SJSA1 (cell line): ENCODE results near the gene TNFSF11. TPM values are rescaled to one million over a fixed set of nuclear protein-coding genes. Genes with fewer than 3 reads are reported as not detected.

Experiments used
- DNase-seq, 2 experiments: peaks; one replicate each; pipeline ENCODE4 v3.0.0-alpha.2; 2015 to 2020; ENCODE audit warnings: low spot score in 2 of 2, low read depth in 1 of 2
- H3K27ac ChIP-seq: fragments of 250-450 bp; sonication (Bioruptor Pico); 2 replicates; pipeline ENCODE4 v1.5.1; 2020; ENCODE audit warnings: mild to moderate bottlenecking, moderate library complexity
- H3K27me3 ChIP-seq: fragments of 250-450 bp; sonication (Bioruptor Pico); replicated peaks from 2 replicates; pipeline ENCODE4 v1.5.1; 2020; ENCODE audit warnings: mild to moderate bottlenecking, moderate library complexity
- H3K36me3 ChIP-seq: fragments of 250-450 bp; sonication (Bioruptor Pico); 2 replicates; pipeline ENCODE4 v1.5.1; 2020; ENCODE audit warnings: mild to moderate bottlenecking
- H3K4me1 ChIP-seq: fragments of 250-450 bp; sonication (Bioruptor Pico); replicated peaks from 2 replicates; pipeline ENCODE4 v1.6.1; 2021; ENCODE audit warnings: mild to moderate bottlenecking
- H3K4me3 ChIP-seq: fragments of 250-450 bp; sonication (Bioruptor Pico); 2 replicates; pipeline ENCODE4 v1.5.1; 2020; ENCODE audit warnings: mild to moderate bottlenecking
- H3K9me3 ChIP-seq: fragments of 250-450 bp; sonication (Bioruptor Pico); replicated peaks from 2 replicates; pipeline ENCODE4 v1.5.1; 2020; ENCODE audit warnings: mild to moderate bottlenecking
- total RNA-seq: library from RNA; depleted of rRNA; stranded (reverse); fragments of >200 nt; shearing (Covaris generic); gene quantifications from 2 replicates; pipeline ENCODE4 v1.2.3, GENCODE V29; 2014

TNFSF11 gene
- total RNA-seq, 1 experiment from 2014 or later = 0.05 TPM

DNA sequence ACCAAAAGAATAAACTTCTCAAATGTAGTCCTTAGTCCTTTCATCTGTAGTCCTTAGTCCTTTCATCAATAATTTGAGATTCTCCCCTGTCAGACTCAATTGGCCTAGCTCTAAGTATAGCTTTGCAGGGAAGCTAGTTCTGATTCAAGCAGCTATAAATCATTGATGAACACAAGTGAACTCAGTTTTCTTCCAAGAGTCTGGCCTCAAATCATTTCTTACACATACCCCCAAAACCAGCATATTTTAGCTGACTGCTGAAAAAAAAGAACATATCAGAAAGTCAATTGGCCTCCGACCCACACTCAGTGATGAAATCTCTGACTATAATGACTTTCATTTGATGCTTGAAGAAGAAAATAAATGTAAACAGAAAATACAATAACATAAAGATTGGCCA lies 64.9 kb downstream of the TNFSF11 start:
- H3K4me1 ChIP-seq = peaks cover 42% of the 10 kb centered on the region
- H3K36me3 ChIP-seq = no peaks in the 10 kb centered on the region
- H3K27me3 ChIP-seq = no peaks in the 10 kb centered on the region
- DNase-seq = no peak
- no peak overlapping the region for H3K4me3 ChIP-seq
- H3K9me3 ChIP-seq = no peaks in the 10 kb centered on the region
- H3K27ac ChIP-seq = peak overlapping the region; percentile 98

DNA sequence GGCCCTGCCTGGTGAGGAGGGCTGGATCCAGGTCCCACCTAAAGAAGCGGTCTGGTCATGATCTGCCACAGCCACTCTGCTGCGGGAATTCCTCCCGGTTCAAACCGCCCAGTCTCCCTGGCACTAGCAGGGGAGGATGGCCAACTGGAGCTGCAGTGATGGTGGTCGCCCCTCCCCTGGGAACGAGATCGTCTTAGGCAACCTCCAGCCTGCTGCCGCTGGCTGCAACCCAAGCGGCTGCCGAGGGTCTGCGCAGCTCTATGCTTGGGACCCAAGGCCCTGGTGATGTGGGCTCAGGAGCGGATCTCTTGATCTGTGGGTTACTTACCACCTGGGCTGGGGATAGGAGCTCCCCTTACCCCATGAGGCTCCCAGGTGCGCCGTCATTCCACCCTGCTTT lies 69.1 kb downstream of the TNFSF11 start:
- no peaks in the 10 kb centered on the region for H3K27me3 ChIP-seq
- no peak overlapping the region for H3K4me3 ChIP-seq
- H3K36me3 ChIP-seq = no peaks in the 10 kb centered on the region
- H3K9me3 ChIP-seq = no peaks in the 10 kb centered on the region
- peaks cover 21% of the 10 kb centered on the region for H3K4me1 ChIP-seq
- DNase-seq = no peak
- H3K27ac ChIP-seq = no peak overlapping the region

GRCh38 chr13:42644841-42645240 lies 70.9 kb downstream of the TNFSF11 start:
- Histone ChIP-seq H3K36me3 (no peaks in the 10 kb centered on the region), H3K4me3 (no peak overlapping the region), H3K27ac (no peak overlapping the region), H3K9me3 (no peaks in the 10 kb centered on the region), H3K4me1 (peaks cover 15% of the 10 kb centered on the region), H3K27me3 (no peaks in the 10 kb centered on the region)
- no peak for DNase-seq

DNA sequence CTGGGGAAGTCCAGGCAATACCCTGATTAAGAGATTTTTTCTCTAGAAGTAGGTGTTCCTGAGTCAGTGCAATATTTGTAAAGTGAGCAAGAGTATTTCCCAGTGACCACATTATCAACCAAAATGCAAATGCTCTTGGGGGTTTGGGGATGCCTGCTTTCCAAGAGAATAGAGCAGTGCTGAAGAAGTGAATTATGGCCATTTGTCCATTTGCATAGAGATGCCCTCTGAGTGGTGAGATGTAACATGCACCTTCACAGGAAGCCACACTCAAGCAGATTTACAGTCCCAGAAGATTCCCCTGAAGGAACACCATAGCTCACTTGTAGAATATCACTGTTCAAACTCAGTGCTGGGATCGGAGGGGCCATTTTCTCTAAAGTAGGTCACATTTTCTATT lies 71.8 kb downstream of the TNFSF11 start:
- Histone ChIP-seq H3K9me3 (no peaks in the 10 kb centered on the region), H3K4me3 (no peak overlapping the region), H3K36me3 (no peaks in the 10 kb centered on the region), H3K27ac (no peak overlapping the region), H3K27me3 (no peaks in the 10 kb centered on the region), H3K4me1 (peaks cover 16% of the 10 kb centered on the region)
- DNase-seq = no peak

DNA sequence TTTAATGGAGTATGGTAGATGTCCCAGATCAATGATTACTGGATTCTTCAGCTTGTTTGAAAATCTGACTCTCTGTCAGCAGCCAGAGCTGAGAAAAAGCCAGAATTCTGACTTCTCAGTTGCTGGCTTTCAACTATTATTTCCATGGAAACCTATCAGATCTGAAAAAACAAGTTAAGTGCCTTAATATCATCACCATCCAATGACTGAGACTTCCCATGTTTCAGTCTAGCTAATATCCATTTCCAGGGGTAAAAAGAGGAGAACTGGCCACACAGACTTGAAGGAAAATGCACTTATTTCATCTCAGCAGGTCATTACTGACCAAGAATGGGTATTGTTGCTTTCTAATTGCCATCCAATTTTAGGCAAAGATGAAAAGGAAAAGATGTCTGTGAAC lies 75.2 kb downstream of the TNFSF11 start:
- DNase-seq = no peak
- H3K36me3 ChIP-seq = no peaks in the 10 kb centered on the region
- H3K4me1 ChIP-seq = peaks cover 28% of the 10 kb centered on the region
- no peaks in the 10 kb centered on the region for H3K9me3 ChIP-seq
- no peak overlapping the region for H3K4me3 ChIP-seq
- no peaks in the 10 kb centered on the region for H3K27me3 ChIP-seq
- no peak overlapping the region for H3K27ac ChIP-seq

GRCh38 chr13:42649831-42650230 lies 75.9 kb downstream of the TNFSF11 start:
- no peak overlapping the region for H3K4me3 ChIP-seq
- no peaks in the 10 kb centered on the region for H3K36me3 ChIP-seq
- H3K27me3 ChIP-seq = no peaks in the 10 kb centered on the region
- H3K9me3 ChIP-seq = no peaks in the 10 kb centered on the region
- peaks cover 28% of the 10 kb centered on the region for H3K4me1 ChIP-seq
- H3K27ac ChIP-seq = no peak overlapping the region
- DNase-seq = peak; percentile 80 to 90

DNA sequence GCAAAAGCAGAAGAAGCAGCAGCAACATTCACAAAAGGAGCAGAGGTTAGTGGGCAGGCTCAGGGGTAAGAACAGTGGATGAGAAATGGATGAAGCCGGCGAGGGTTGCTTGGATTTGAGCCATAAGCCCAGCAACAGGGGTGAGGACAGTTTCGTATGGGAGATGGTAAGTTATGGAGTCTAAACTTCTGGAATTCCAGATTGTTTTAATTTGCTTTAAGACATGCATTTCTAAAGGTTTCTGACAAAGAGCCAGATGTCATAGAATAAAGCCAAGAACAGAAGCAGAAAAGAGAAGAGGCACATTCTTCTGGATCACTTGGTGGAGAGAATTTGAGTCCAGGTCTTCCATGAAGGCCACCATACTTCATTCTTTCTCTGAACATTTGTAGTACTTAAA lies 76.6 kb downstream of the TNFSF11 start:
- Histone ChIP-seq H3K36me3 (no peaks in the 10 kb centered on the region), H3K27ac (no peak overlapping the region), H3K27me3 (no peaks in the 10 kb centered on the region), H3K4me1 (peaks cover 28% of the 10 kb centered on the region), H3K4me3 (no peak overlapping the region), H3K9me3 (no peaks in the 10 kb centered on the region)
- DNase-seq = no peak

DNA sequence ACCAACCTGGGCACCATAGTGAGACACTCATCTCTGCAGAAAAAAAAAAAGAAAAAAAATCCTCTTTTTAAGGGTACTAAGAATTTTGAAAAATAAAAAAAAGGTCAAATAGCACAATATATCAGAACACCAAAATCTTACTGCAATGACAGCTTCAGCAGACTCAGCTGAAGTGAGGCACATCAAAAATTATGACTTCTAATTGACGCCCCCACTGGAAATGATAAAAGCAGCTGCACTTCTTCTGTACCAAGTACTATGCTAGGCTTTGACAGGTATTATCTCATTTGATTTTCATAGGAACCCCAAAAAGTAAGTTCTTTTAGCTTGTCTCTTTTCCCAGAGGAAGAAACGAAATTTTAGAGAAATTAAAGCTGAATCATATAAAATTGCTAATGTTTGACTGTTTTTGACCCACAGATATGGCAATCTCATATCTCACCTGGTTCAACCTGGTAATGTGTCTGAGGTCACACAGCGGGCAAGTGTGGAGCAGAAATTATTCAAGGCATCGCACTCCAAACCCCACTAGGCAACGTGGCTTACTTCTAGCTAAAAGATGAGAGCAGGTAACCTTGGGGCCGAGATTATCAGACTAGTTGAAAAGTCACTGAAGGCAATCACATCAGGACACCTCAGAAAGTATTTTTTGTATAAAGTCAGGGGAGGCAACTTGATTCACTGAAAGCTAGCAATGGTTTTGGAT lies 78.1 kb downstream of the TNFSF11 start:
- Histone ChIP-seq H3K9me3 (no peaks in the 10 kb centered on the region), H3K36me3 (no peaks in the 10 kb centered on the region), H3K4me3 (no peak overlapping the region), H3K27ac (no peak overlapping the region), H3K4me1 (peaks cover 31% of the 10 kb centered on the region), H3K27me3 (no peaks in the 10 kb centered on the region)
- no peak for DNase-seq

DNA sequence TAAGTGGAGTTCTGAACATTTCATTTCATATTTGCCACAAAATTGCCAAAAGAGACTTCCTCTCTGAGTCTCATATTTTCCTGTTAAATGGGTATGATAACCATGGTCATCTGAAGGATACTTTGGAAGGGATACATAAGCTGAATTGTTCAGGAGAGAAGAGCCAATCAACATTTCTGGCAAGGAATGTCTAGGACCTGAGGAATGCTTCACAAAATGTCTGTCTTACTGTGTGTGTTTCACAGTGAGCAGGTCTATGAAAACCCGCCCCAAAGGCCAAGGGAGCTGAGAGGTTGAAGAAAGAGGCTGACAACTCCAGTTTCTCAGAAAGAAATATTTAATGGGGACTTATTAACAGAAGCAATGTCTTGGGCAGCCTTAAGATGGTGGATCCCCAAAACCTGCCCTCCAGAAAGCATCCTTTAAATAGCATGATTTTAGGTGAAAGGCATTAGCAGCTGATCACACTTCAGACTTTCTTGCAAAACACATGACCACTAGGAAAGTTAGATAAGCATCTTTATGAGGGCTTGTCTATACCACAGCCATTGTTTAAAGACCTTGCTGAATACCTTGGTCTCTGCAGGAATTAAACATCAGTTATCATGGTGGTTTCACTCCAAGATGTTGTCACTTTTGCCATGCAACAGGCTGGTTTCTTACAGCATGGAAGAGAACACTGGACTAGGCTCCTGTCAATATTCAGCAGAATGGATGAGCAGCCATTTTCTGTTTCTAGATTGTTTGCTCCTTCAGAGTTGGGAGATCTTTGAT lies 78.9 kb downstream of the TNFSF11 start:
- Histone ChIP-seq H3K4me1 (peaks cover 31% of the 10 kb centered on the region), H3K27me3 (no peaks in the 10 kb centered on the region), H3K4me3 (no peak overlapping the region), H3K9me3 (no peaks in the 10 kb centered on the region), H3K27ac (no peak overlapping the region), H3K36me3 (no peaks in the 10 kb centered on the region)
- DNase-seq = no peak

GRCh38 chr13:42653679-42654078 lies 79.7 kb downstream of the TNFSF11 start:
- H3K27me3 ChIP-seq = no peaks in the 10 kb centered on the region
- no peak overlapping the region for H3K27ac ChIP-seq
- DNase-seq = no peak
- H3K4me3 ChIP-seq = no peak overlapping the region
- H3K36me3 ChIP-seq = no peaks in the 10 kb centered on the region
- no peaks in the 10 kb centered on the region for H3K9me3 ChIP-seq
- peaks cover 31% of the 10 kb centered on the region for H3K4me1 ChIP-seq

DNA sequence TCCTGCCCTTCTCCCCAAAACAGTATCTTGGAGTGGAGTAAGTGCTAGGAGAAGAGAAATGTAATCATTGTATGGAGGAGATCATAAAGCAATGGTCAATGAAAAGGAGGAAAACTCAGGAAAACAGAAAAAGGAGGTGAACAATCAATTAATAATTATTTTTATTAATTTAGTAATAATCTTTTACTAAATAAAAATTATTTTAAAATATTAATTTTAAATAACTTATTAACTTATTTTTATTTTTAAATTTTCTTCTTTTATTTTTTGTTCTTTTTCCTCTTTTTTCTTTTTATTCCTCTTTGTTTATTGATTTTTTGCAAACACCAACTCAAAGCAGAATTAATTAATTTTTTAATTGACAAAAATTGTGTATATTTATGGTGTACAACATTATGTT lies 80.3 kb downstream of the TNFSF11 start:
- no peaks in the 10 kb centered on the region for H3K27me3 ChIP-seq
- no peaks in the 10 kb centered on the region for H3K36me3 ChIP-seq
- H3K4me3 ChIP-seq = no peak overlapping the region
- peaks cover 27% of the 10 kb centered on the region for H3K4me1 ChIP-seq
- H3K9me3 ChIP-seq = no peaks in the 10 kb centered on the region
- no peak overlapping the region for H3K27ac ChIP-seq
- no peak for DNase-seq

- H3K4me3 ChIP-seq = no peak overlapping the region
- H3K9me3 ChIP-seq = no peaks in the 10 kb centered on the region
- H3K4me1 ChIP-seq = peaks cover 22% of the 10 kb centered on the region
- no peaks in the 10 kb centered on the region for H3K36me3 ChIP-seq
- no peaks in the 10 kb centered on the region for H3K27me3 ChIP-seq
- H3K27ac ChIP-seq = no peak overlapping the region
- DNase-seq = no peak
Observed at GRCh38 chr13:42654722-42655121, 80.8 kb downstream of the TNFSF11 start.

- no peaks in the 10 kb centered on the region for H3K36me3 ChIP-seq
- H3K4me3 ChIP-seq = no peak overlapping the region
- no peaks in the 10 kb centered on the region for H3K9me3 ChIP-seq
- peaks cover 14% of the 10 kb centered on the region for H3K4me1 ChIP-seq
- no peak overlapping the region for H3K27ac ChIP-seq
- DNase-seq = no peak
- no peaks in the 10 kb centered on the region for H3K27me3 ChIP-seq
Observed at GRCh38 chr13:42656161-42656560, 82.2 kb downstream of the TNFSF11 start.

DNA sequence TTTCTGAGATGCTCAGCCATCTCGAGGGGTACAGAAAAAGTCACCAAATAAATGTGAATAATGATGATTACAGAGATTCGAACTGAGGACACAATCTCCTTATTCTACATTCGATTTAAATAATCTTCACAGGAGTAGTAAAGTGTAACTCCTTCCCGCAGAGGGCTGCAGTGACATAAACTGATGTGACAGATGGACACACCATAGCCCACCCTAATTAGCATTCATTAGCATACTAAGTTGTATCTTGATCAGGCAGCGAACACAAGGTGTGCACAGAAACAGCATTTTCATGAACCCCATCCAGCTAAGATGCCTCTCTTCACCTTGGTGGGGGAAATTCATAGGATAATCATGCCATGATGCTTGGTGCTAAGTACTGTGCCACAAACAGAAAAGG lies 83.0 kb downstream of the TNFSF11 start:
- Histone ChIP-seq H3K4me1 (peaks cover 14% of the 10 kb centered on the region), H3K36me3 (no peaks in the 10 kb centered on the region), H3K27ac (no peak overlapping the region), H3K4me3 (no peak overlapping the region), H3K27me3 (no peaks in the 10 kb centered on the region), H3K9me3 (no peaks in the 10 kb centered on the region)
- no peak for DNase-seq
